Measurements from ENCODE around the gene TTLL10. TPM values are rescaled to one million over a fixed set of nuclear protein-coding genes. Genes with fewer than 3 reads are reported as not detected.

TTLL10 gene
- total and polyA plus RNA-seq, 2 experiments from 2014 or later: 0.45 TPM; not detected in 1

DNA sequence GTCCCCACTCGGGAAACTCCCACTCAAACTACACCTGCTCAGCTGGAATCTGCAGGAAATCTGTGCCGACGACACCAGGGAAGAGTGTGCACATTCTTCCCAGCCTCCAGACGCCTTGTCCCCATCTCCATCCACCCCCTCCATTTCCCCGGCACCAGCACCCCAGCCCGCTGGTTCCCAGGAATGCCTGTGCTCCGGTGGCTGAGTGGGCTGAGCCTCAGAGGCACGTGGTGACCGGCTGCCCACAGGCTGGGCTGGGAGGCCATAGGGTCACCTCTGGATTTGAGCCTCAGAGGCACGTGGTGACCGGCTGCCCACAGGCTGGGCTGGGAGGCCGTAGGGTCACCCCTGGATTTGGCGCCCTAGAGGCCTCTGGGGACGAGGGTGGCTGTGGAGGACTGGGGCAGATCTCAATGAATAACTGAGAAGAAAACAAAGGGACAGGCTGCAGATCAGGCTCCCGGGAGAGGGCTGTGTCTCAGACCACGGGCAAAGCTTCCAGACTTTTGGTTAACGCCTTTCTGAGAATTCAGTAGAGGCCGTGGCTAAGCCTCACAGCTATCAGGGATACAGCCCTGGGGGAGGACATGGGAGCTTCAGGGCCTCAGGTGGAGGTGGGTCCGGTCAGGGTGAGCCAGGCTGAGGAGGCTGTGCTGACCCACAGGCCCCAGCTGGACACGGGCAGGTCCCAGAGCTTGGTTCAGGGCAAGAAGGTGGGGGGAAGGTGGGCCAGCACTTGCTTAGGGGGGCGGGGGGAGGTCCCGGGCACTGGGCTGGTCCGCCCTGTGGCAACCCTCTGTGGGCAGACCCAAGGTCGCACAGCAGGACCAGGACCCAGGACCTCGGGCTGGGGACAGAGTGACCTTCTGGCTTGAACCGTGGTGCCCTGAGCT is 17.3 kb upstream of the TTLL10 start (continued):
- TF ChIP-seq, protein P1, sequence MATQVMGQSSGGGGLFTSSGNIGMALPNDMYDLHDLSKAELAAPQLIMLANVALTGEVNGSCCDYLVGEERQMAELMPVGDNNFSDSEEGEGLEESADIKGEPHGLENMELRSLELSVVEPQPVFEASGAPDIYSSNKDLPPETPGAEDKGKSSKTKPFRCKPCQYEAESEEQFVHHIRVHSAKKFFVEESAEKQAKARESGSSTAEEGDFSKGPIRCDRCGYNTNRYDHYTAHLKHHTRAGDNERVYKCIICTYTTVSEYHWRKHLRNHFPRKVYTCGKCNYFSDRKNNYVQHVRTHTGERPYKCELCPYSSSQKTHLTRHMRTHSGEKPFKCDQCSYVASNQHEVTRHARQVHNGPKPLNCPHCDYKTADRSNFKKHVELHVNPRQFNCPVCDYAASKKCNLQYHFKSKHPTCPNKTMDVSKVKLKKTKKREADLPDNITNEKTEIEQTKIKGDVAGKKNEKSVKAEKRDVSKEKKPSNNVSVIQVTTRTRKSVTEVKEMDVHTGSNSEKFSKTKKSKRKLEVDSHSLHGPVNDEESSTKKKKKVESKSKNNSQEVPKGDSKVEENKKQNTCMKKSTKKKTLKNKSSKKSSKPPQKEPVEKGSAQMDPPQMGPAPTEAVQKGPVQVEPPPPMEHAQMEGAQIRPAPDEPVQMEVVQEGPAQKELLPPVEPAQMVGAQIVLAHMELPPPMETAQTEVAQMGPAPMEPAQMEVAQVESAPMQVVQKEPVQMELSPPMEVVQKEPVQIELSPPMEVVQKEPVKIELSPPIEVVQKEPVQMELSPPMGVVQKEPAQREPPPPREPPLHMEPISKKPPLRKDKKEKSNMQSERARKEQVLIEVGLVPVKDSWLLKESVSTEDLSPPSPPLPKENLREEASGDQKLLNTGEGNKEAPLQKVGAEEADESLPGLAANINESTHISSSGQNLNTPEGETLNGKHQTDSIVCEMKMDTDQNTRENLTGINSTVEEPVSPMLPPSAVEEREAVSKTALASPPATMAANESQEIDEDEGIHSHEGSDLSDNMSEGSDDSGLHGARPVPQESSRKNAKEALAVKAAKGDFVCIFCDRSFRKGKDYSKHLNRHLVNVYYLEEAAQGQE (IDR thresholded peaks at IDR 0.05; ENCODE audit: unreplicated experiment): no peak
- TF ChIP-seq ZNF114 (CRISPR knock-in tag; IDR thresholded peaks at IDR 0.05) (no peak), STAT1 (IDR thresholded peaks at IDR 0.05; ENCODE audit: unreplicated experiment) (no peak)

DNA sequence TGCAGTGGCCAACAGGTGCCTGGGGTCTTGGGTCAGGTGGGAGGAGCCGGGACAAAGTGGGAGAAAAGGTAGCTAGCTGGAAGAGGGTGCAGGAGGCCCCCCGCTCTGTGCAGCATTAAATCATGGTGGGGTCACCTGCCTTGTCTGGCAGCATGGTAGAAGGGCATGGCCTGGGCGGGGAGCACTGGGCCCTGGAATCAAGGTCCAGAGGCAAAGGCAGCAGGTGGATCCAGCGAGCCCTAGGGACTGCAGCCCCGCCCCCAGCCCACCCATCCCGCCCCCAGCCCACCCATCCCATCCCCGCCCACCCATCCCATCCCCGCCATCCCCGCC is 16.7 kb upstream of the TTLL10 start:
- H3K9me3 Mint-ChIP-seq: peaks cover 32% of the 10 kb centered on the region

More for the DNA sequence above, 16.7 kb upstream of the TTLL10 start:
- DNase-seq (ENCODE audit: low spot score) (no peak), ATAC-seq (peak; percentile 4)
- no peaks in the 10 kb centered on the region for H3K79me2 ChIP-seq (replicated peaks; ENCODE audit: insufficient read depth)
- H3K9me2 ChIP-seq (ENCODE audit: insufficient read depth): no peaks in the 10 kb centered on the region
- peaks cover 23% of the 10 kb centered on the region for H3K36me3 Mint-ChIP-seq (ENCODE audit: low read depth)
- H3K27me3 Mint-ChIP-seq (ENCODE audit: insufficient read depth, low read depth, poor library complexity): peaks cover 22% of the 10 kb centered on the region
- H3K27me3 ChIP-seq (ENCODE audit: insufficient read depth): no peaks in the 10 kb centered on the region
- H3K27ac ChIP-seq (ENCODE audit: low read depth): no peak overlapping the region
- peaks cover 2% of the 10 kb centered on the region; the same call in 1 of the 2 replicates for H3K4me1 ChIP-seq (ENCODE audit: insufficient read depth)
- no peaks in the 10 kb centered on the region for H4K20me1 ChIP-seq (replicated peaks; ENCODE audit: insufficient read depth)
- H2AFZ ChIP-seq: no peak overlapping the region
- H3K4me2 ChIP-seq: 0 out of 2 replicates have a peak overlapping the region, but pooled peaks have one; percentile 48
- H3K27ac Mint-ChIP-seq: no peak overlapping the region
- no peaks in the 10 kb centered on the region for H3K36me3 ChIP-seq (ENCODE audit: insufficient read depth)
- TF ChIP-seq, protein P1 (IDR thresholded peaks at IDR 0.05; ENCODE audit: unreplicated experiment): no peak
- TF ChIP-seq NANOG (IDR thresholded peaks at IDR 0.05; ENCODE audit: borderline replicate concordance) (no peak), CREB1 (CRISPR knock-in tag; IDR thresholded peaks at IDR 0.05; ENCODE audit: low read depth) (no peak), ZNF114 (CRISPR knock-in tag; IDR thresholded peaks at IDR 0.05) (no peak), STAT1 (IDR thresholded peaks at IDR 0.05; ENCODE audit: unreplicated experiment) (no peak), POLR2AphosphoS5 (IDR thresholded peaks at IDR 0.05; ENCODE audit: low read depth) (no peak), JUNB (IDR thresholded peaks at IDR 0.05; ENCODE audit: unreplicated experiment) (no peak)
- TF ChIP-seq, protein P2, sequence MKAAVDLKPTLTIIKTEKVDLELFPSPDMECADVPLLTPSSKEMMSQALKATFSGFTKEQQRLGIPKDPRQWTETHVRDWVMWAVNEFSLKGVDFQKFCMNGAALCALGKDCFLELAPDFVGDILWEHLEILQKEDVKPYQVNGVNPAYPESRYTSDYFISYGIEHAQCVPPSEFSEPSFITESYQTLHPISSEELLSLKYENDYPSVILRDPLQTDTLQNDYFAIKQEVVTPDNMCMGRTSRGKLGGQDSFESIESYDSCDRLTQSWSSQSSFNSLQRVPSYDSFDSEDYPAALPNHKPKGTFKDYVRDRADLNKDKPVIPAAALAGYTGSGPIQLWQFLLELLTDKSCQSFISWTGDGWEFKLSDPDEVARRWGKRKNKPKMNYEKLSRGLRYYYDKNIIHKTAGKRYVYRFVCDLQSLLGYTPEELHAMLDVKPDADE (IDR thresholded peaks at IDR 0.05): no peak
- TF ChIP-seq, protein P3, sequence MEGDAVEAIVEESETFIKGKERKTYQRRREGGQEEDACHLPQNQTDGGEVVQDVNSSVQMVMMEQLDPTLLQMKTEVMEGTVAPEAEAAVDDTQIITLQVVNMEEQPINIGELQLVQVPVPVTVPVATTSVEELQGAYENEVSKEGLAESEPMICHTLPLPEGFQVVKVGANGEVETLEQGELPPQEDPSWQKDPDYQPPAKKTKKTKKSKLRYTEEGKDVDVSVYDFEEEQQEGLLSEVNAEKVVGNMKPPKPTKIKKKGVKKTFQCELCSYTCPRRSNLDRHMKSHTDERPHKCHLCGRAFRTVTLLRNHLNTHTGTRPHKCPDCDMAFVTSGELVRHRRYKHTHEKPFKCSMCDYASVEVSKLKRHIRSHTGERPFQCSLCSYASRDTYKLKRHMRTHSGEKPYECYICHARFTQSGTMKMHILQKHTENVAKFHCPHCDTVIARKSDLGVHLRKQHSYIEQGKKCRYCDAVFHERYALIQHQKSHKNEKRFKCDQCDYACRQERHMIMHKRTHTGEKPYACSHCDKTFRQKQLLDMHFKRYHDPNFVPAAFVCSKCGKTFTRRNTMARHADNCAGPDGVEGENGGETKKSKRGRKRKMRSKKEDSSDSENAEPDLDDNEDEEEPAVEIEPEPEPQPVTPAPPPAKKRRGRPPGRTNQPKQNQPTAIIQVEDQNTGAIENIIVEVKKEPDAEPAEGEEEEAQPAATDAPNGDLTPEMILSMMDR (conservative IDR thresholded peaks at IDR 0.05; ENCODE audit: low read depth in 2 of 2): no peak
- no peak overlapping the region for H3K4me3 ChIP-seq
- no peaks in the 10 kb centered on the region; the same call in 1 of the 3 replicates for H3K4me1 Mint-ChIP-seq
- peak overlapping the region; percentile 47; the same call in 2 of the 3 replicates for H3K4me3 Mint-ChIP-seq
- 0 out of 2 replicates have a peak, but pooled peaks cover 8% of the 10 kb centered on the region for H3F3A ChIP-seq (replicated peaks; ENCODE audit: low read depth)

Data from GM23338 (cell line).